H1 (cell line): ENCODE measurements around the gene RRAGB.

Source experiments
- ATF2 ChIP-seq: IDR thresholded peaks from 2 replicates; pipeline ENCODE4 v1.6.1; 2012; ENCODE audit warnings: low read length, inconsistent platforms
- CHD1 ChIP-seq: IDR thresholded peaks from 2 replicates; pipeline ENCODE4 v1.6.1; 2012; ENCODE audit warnings: low read depth, low read length, improper control_type of control experiment
- CREB1 ChIP-seq: IDR thresholded peaks from 2 replicates; pipeline ENCODE4 v1.6.1; 2012; ENCODE audit warnings: inconsistent platforms
- CTCF ChIP-seq, 3 experiments: IDR thresholded peaks; 1 replicate in 2 of 3; 2 replicates in 1 of 3; pipeline versions ENCODE4 v1.5.1 to v1.6.1; 2011; ENCODE audit warnings: low read length in 3 of 3, mild to moderate bottlenecking in 3 of 3, inconsistent platforms in 2 of 3, low read depth in 1 of 3, moderate library complexity in 1 of 3; ENCODE audit not compliant: insufficient read depth in 1 of 3; ENCODE audit errors: control extremely low read depth in 1 of 3
- EZH2 ChIP-seq: fragments of 200-600 bp; sonication (generic); IDR thresholded peaks from 2 replicates; pipeline ENCODE4 v1.7.1; 2012; ENCODE audit warnings: low read depth, mild to moderate bottlenecking, moderate library complexity, low read length, inconsistent platforms; ENCODE audit not compliant: severe bottlenecking
- HDAC2 ChIP-seq, 2 experiments: fragments of 300-600 bp in 1 of 2; sonication (generic) in 1 of 2; IDR thresholded peaks; 2 replicates each; pipeline ENCODE4 v1.6.1; 2011 to 2012; ENCODE audit warnings: low read depth in 2 of 2, low read length in 2 of 2, mild to moderate bottlenecking in 2 of 2, moderate library complexity in 2 of 2, borderline replicate concordance in 1 of 2, inconsistent platforms in 1 of 2
- MAX ChIP-seq: IDR thresholded peaks from 2 replicates; pipeline ENCODE4 v1.6.1; 2012; ENCODE audit warnings: inconsistent platforms
- SP1 ChIP-seq: IDR thresholded peaks from 2 replicates; pipeline ENCODE4 v1.6.1; 2011; ENCODE audit warnings: low read depth, low read length
- SUZ12 ChIP-seq: fragments of 200-600 bp; sonication (generic); IDR thresholded peaks from 2 replicates; pipeline ENCODE4 v1.6.1; 2012; ENCODE audit warnings: mild to moderate bottlenecking, inconsistent platforms, low read length, moderate library complexity, mixed read lengths
- YY1 ChIP-seq: IDR thresholded peaks from 2 replicates; pipeline ENCODE4 v1.6.1; 2011; ENCODE audit warnings: low read depth, mild to moderate bottlenecking, low read length

DNA sequence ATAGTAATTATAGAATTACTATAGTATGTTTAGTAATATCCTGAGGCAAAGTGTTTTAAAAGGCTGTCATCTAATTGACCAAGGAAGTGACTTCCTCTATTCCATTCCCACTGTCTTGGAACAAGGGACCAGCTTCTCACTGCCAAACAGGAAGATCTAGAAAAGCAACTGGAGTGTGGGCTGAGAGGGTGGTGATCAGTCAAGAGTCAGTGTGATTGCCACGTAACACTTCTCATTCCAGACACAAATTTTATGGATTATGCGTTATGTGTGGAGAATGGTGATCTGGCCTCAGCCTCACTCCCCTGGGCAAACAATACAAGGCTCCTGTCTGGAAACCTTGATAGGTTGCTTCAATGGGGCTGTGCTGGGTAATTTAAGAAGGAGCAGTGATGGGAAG, 60.0 kb downstream of the RRAGB start:
- TF ChIP-seq YY1 (no peak), MAX (no peak), CTCF (IDR thresholded peaks at IDR 0.05; ENCODE audit: control extremely low read depth in 1 of 3, insufficient read depth in 1 of 3, low read depth in 1 of 3, low read length in 3 of 3) (no peak), SUZ12 (no peak), ATF2 (no peak), EZH2 (no peak), CHD1 (no peak), SP1 (no peak), HDAC2 (IDR thresholded peaks at IDR 0.05; ENCODE audit: borderline replicate concordance in 1 of 2, low read depth in 2 of 2, low read length in 2 of 2) (no peak), CREB1 (no peak)
